SK-N-SH (cell line): ENCODE measurements around the gene C6orf132. TPM values are rescaled to one million over a fixed set of nuclear protein-coding genes. Genes with fewer than 3 reads are reported as not detected.

Source experiments
- CTCF ChIA-PET: fragments of 300-600, 350-600 bp; formaldehyde crosslinking; extraction: SDS; loops from one replicate; lab custom pipeline; 2021; lab: Yijun Ruan, JAX
- POLR2A ChIA-PET: fragments of 350-600 bp; sonication (Branson Sonifier 250); formaldehyde crosslinking; extraction: SDS; loops from one replicate; lab custom pipeline; 2020; ENCODE audit warnings: antibody characterized with exemption, inconsistent platforms; lab: Yijun Ruan, JAX
- DNase-seq: peaks from one replicate; pipeline ENCODE4 v3.0.0; 2012
- H2AFZ ChIP-seq: fragments of 200-600 bp; sonication (generic); 2 replicates; pipeline ENCODE4 v1.8.1; 2016; ENCODE audit warnings: antibody characterized with exemption, mild to moderate bottlenecking, low read depth
- H3F3A ChIP-seq: fragments of 200-600 bp; sonication (generic); replicated peaks from 2 replicates; pipeline ENCODE3; 2016; ENCODE audit warnings: antibody characterized with exemption, mild to moderate bottlenecking; ENCODE audit not compliant: insufficient read depth
- H3K27ac ChIP-seq, 2 experiments: fragments of 200-500 bp in 1 of 2; fragments of 200-600 bp in 1 of 2; sonication (Bioruptor generic) in 1 of 2; sonication (generic), shearing (Covaris generic) in 1 of 2; 2 replicates each; pipeline versions ENCODE4 v1.5.1 to v1.6.1; 2014 to 2016; ENCODE audit warnings: low read depth in 2 of 2, inconsistent platforms in 1 of 2, low read length in 1 of 2, mild to moderate bottlenecking in 1 of 2, mixed read lengths in 1 of 2
- H3K27me3 ChIP-seq: fragments of 200-600 bp; sonication (generic), shearing (Covaris generic); 2 replicates; pipeline ENCODE4 v1.6.1; 2016; ENCODE audit warnings: mixed run types; ENCODE audit not compliant: insufficient read depth
- H3K36me3 ChIP-seq, 2 experiments: fragments of 200-500 bp in 1 of 2; fragments of 200-600 bp in 1 of 2; sonication (Bioruptor generic) in 1 of 2; sonication (generic) in 1 of 2; replicated peaks in 1 of 2; 2 replicates each; pipeline versions ENCODE3 to v1.5.1; 2014 to 2016; ENCODE audit warnings: low read length in 1 of 2, mild to moderate bottlenecking in 1 of 2; ENCODE audit not compliant: insufficient read depth in 2 of 2, control insufficient read depth in 1 of 2
- H3K4me1 ChIP-seq, 2 experiments: fragments of 200-500 bp in 1 of 2; fragments of 200-600 bp in 1 of 2; sonication (Bioruptor generic) in 1 of 2; sonication (generic), shearing (Covaris generic) in 1 of 2; 2 replicates each; pipeline versions ENCODE4 v1.5.1 to v1.6.1; 2014 to 2016; ENCODE audit warnings: low read depth in 1 of 2, low read length in 1 of 2, mixed run types in 1 of 2; ENCODE audit not compliant: insufficient read depth in 2 of 2, control insufficient read depth in 1 of 2
- H3K4me2 ChIP-seq: fragments of 200-600 bp; sonication (generic), shearing (Covaris generic); 2 replicates; pipeline ENCODE4 v1.6.1; 2017; ENCODE audit warnings: mixed run types
- H3K4me3 ChIP-seq, 2 experiments: fragments of 200-500 bp in 1 of 2; fragments of 200-600 bp in 1 of 2; sonication (Bioruptor generic) in 1 of 2; sonication (generic), shearing (Covaris generic) in 1 of 2; 2 replicates each; pipeline versions ENCODE4 v1.5.1 to v1.8.1; 2014 to 2016; ENCODE audit warnings: low read depth in 2 of 2, inconsistent platforms in 1 of 2, low read length in 1 of 2, mild to moderate bottlenecking in 1 of 2, mixed read lengths in 1 of 2, moderate library complexity in 1 of 2
- H3K79me2 ChIP-seq: fragments of 200-600 bp; sonication (generic); 2 replicates; pipeline ENCODE4 v1.8.1; 2017; ENCODE audit warnings: mild to moderate bottlenecking; ENCODE audit not compliant: insufficient read depth
- H3K9ac ChIP-seq: fragments of 200-600 bp; sonication (generic); 2 replicates; pipeline ENCODE4 v1.6.1; 2017; ENCODE audit warnings: mixed run types
- H3K9me2 ChIP-seq: fragments of 200-600 bp; sonication (generic); 2 replicates; pipeline ENCODE4 v1.6.1; 2017; ENCODE audit warnings: mixed run types
- H3K9me3 ChIP-seq: fragments of 200-600 bp; sonication (generic); 2 replicates; pipeline ENCODE4 v1.6.1; 2017; ENCODE audit warnings: mixed run types, mild to moderate bottlenecking, moderate library complexity
- H4K20me1 ChIP-seq: fragments of 200-600 bp; sonication (generic); 2 replicates; pipeline ENCODE4 v1.6.1; 2017; ENCODE audit warnings: mild to moderate bottlenecking, mixed run types; ENCODE audit not compliant: insufficient read depth
- CHD2 ChIP-seq: fragments of 150-350 bp; IDR thresholded peaks from 2 replicates; pipeline ENCODE4 v1.6.1; 2018; ENCODE audit warnings: low read length; ENCODE audit not compliant: partially characterized antibody
- EP300 ChIP-seq, 2 experiments: IDR thresholded peaks; 2 replicates each; pipeline versions ENCODE4 v1.4.0 to v1.6.1; 2012; ENCODE audit warnings: borderline replicate concordance in 1 of 2, low read depth in 1 of 2, low read length in 1 of 2
- EZH2phosphoT487 ChIP-seq: fragments of 200-600 bp; sonication (generic); IDR thresholded peaks from 2 replicates; pipeline ENCODE4 v1.6.1; 2017; ENCODE audit warnings: low read depth, mixed run types, mild to moderate bottlenecking, antibody characterized with exemption, moderate library complexity, borderline replicate concordance
- FOSL2 ChIP-seq: IDR thresholded peaks from 2 replicates; pipeline ENCODE4 v1.4.0; 2012; ENCODE audit warnings: low read depth, mild to moderate bottlenecking, moderate library complexity, borderline replicate concordance
- FOXJ3 ChIP-seq: sonication (generic); formaldehyde crosslinking; IDR thresholded peaks from 2 replicates; pipeline ENCODE4 v1.5.1; 2020; ENCODE audit warnings: mild to moderate bottlenecking, missing genetic modification reagents
- FOXM1 ChIP-seq: IDR thresholded peaks from 2 replicates; pipeline ENCODE4 v1.4.0; 2012; ENCODE audit warnings: low read depth, mild to moderate bottlenecking
- JUND ChIP-seq: IDR thresholded peaks from 2 replicates; pipeline ENCODE4 v1.4.0; 2012
- MEF2A ChIP-seq: IDR thresholded peaks from 2 replicates; pipeline ENCODE4 v1.4.0; 2012; ENCODE audit warnings: low read depth, borderline replicate concordance
- MXI1 ChIP-seq: IDR thresholded peaks from 2 replicates; pipeline ENCODE4 v1.6.1; 2012; ENCODE audit warnings: mild to moderate bottlenecking, low read depth, low read length, improper control_type of control experiment
- NFIC ChIP-seq: IDR thresholded peaks from 2 replicates; pipeline ENCODE4 v1.4.0; 2012; ENCODE audit warnings: borderline replicate concordance
- NRF1 ChIP-seq: IDR thresholded peaks from 2 replicates; pipeline ENCODE4 v1.6.1; 2012; ENCODE audit warnings: low read depth, mild to moderate bottlenecking, low read length
- POLR2AphosphoS5 ChIP-seq: IDR thresholded peaks from 2 replicates; pipeline ENCODE4 v1.6.1; 2012; ENCODE audit warnings: low read depth, low read length
- RCOR1 ChIP-seq: fragments of 150-350 bp; IDR thresholded peaks from 2 replicates; pipeline ENCODE4 v1.6.1; 2017; ENCODE audit warnings: antibody characterized with exemption, low read length
- SIN3A ChIP-seq: IDR thresholded peaks from 2 replicates; pipeline ENCODE4 v1.6.1; 2012; ENCODE audit warnings: low read depth, mild to moderate bottlenecking, low read length, moderate library complexity, borderline replicate concordance
- YY1 ChIP-seq: IDR thresholded peaks from 2 replicates; pipeline ENCODE4 v1.4.0; 2012; ENCODE audit warnings: low read depth, mild to moderate bottlenecking
- WGBS: methylation state at CpG from one replicate; pipeline ENCODE4 v1.1.6; 2017; ENCODE audit warnings: low lambda C conversion rate; 5-methylcytosine and 5-hydroxymethylcytosine counted together
- polyA plus RNA-seq, 3 experiments: library from polyadenylated mRNA; depleted of rRNA; stranded (reverse); fragments of >200 nt; gene quantifications; 2 replicates each; pipeline ENCODE4 v1.2.3, GENCODE V29; 2012
- TF ChIP-seq, protein P1 (sequence below): IDR thresholded peaks from 2 replicates; pipeline ENCODE4; 2012
- TF ChIP-seq, protein P2 (sequence below): fragments of 200-600 bp; sonication (generic); IDR thresholded peaks from 2 replicates; pipeline ENCODE4 v1.6.1; 2017; ENCODE audit warnings: antibody characterized with exemption, mild to moderate bottlenecking, moderate library complexity

The C6orf132 gene
- polyA plus RNA-seq, 1 of the 3 experiments (the other 2 are of a cell fraction), result not detected

DNA sequence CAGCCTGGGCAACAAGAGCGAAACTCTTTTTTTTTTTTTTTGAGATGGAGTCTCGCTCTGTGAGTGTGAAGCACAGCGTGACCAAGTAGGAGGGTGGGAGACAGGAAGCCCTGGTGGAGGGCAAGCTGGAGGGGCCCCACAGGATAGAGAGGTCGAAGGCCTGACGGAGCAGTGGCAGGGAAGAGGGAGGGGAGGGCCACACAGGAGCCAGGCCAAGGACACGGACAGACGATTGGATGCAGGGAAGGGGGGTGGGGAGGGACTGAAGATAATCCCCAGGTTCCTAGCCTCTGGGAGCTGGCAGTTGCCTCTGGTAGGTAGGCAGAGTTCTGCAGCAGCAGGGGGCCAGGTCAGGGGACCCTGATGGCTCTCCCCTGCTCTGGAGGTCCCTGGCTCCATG lies 20.0 kb upstream of the C6orf132 start:
- DNase-seq, result no peak
- CTCF ChIA-PET, result interaction anchor here (1.1 to 10.3 kb wide), 3 partner anchors 82 to 385 kb away, joined by 4 to 159 read pairs (median 4); no protein-coding TSS in a partner anchor
- Histone ChIP-seq H3K36me3 (no peaks in the 10 kb centered on the region), H2AFZ (no peak overlapping the region), H3K9me2 (no peaks in the 10 kb centered on the region), H3K4me2 (no peak overlapping the region), H3K79me2 (no peaks in the 10 kb centered on the region), H3K27me3 (no peaks in the 10 kb centered on the region), H3F3A (no peaks in the 10 kb centered on the region), H3K4me1 (peaks cover 0 to 11% of the 10 kb centered on the region in 2 experiments; a peak in 2 of 4 replicates), H3K27ac (no peak overlapping the region), H3K4me3 (no peak overlapping the region), H4K20me1 (no peaks in the 10 kb centered on the region), H3K9ac (no peak overlapping the region), H3K9me3 (no peaks in the 10 kb centered on the region)
- POLR2A ChIA-PET, result no interaction called here
- WGBS, result 96% methylated on average over 7 of the region's 7 CpGs
- TF ChIP-seq MXI1, result no peak
- TF ChIP-seq FOXJ3 (CRISPR knock-in tag), result no peak
- no peak for TF ChIP-seq FOXM1
- no peak for TF ChIP-seq CHD2
- TF ChIP-seq FOSL2, result no peak
- TF ChIP-seq JUND, result no peak

DNA sequence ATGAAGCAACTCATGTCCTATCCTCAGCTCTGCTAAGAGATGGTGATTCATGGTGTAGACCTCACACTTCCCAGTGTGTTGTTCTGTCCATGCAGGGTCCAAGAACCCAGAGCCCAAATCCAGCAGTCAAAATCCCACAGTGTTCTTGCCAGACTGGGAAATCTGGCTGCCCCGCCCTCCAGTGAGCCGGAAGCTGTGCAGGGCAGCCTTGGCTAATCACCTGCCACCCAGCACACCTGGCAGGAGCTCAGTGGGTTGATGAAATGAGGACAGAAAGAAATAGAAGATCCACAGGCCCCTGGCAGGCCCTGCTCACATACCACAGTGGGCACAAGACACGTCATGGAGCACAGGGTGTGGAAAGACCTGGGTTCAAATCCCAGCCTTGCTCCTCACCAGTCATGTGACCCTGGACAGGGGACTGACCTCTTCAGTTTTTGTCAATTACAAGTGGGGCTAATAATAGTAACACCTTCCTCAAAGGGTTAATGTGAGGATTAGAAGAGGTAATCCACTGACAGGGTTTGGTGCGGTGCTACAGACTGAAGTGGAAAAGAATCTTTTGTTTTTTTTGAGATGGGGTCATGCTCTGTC lies 17.1 kb upstream of the C6orf132 start:
- ChIA-PET CTCF (interaction anchor here (0.7 to 1.1 kb wide), 3 partner anchors 9 to 239 kb away, joined by 3 to 4 read pairs (median 3); partner anchors contain the start of genes BYSL and MED20), POLR2A (interaction anchor here (0.6 kb wide), 1 partner anchor 36 kb away, joined by 3 read pairs; no protein-coding TSS in a partner anchor)
- Histone ChIP-seq H3K79me2 (no peaks in the 10 kb centered on the region), H4K20me1 (no peaks in the 10 kb centered on the region), H3K4me1 (peaks cover 0 to 11% of the 10 kb centered on the region in 2 experiments; a peak in 2 of 4 replicates), H2AFZ (no peak overlapping the region), H3K36me3 (no peaks in the 10 kb centered on the region), H3K9ac (no peak overlapping the region), H3K9me3 (no peaks in the 10 kb centered on the region), H3K9me2 (no peaks in the 10 kb centered on the region), H3F3A (no peaks in the 10 kb centered on the region), H3K4me2 (no peak overlapping the region), H3K27me3 (no peaks in the 10 kb centered on the region), H3K4me3 (no peak overlapping the region), H3K27ac (no peak overlapping the region)
- TF ChIP-seq YY1, result no peak
- TF ChIP-seq, protein P1, sequence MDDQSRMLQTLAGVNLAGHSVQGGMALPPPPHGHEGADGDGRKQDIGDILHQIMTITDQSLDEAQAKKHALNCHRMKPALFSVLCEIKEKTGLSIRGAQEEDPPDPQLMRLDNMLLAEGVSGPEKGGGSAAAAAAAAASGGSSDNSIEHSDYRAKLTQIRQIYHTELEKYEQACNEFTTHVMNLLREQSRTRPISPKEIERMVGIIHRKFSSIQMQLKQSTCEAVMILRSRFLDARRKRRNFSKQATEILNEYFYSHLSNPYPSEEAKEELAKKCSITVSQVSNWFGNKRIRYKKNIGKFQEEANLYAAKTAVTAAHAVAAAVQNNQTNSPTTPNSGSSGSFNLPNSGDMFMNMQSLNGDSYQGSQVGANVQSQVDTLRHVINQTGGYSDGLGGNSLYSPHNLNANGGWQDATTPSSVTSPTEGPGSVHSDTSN, result no peak
- DNase-seq, result no peak
- 60% methylated on average over 3 of the region's 4 CpGs for WGBS

DNA sequence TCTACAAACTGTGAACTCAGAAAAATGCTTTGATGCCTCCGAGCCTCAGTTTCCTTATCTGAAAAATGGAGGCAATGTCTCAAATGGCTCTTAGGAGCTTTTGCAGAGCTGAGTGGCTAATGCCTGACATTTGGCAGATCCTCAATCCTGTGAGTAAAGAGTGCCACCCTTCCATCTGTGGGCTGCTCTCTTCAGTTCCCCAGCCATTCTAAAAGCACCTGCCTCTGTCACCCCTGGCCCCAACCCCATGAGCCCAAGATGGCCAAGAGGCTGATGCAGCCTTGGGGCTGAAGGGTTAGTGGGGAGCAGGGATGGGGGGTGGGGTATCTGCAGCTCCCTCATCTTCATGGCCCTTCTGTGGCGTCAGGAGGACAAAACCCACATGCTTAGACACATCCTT lies 16.2 kb upstream of the C6orf132 start:
- no peaks in the 10 kb centered on the region for H3K36me3 ChIP-seq
- no peaks in the 10 kb centered on the region for H3K27me3 ChIP-seq
- no peak overlapping the region for H2AFZ ChIP-seq
- no peaks in the 10 kb centered on the region for H3K9me2 ChIP-seq
- no peaks in the 10 kb centered on the region for H3K9me3 ChIP-seq
- peaks cover 0 to 11% of the 10 kb centered on the region in 2 experiments; a peak in 2 of 4 replicates for H3K4me1 ChIP-seq
- no peaks in the 10 kb centered on the region for H4K20me1 ChIP-seq
- no peak for TF ChIP-seq SIN3A
- no peak for TF ChIP-seq POLR2AphosphoS5
- no peak for TF ChIP-seq MEF2A
- no peak for TF ChIP-seq NFIC
- no peak for TF ChIP-seq FOSL2
- no peak for TF ChIP-seq JUND
- TF ChIP-seq EZH2phosphoT487, result no peak
- no peak for TF ChIP-seq EP300 (IDR thresholded peaks at IDR 0.05; ENCODE audit: borderline replicate concordance in 1 of 2, low read depth in 1 of 2, low read length in 1 of 2)
- no peak for TF ChIP-seq FOXJ3 (CRISPR knock-in tag)
- TF ChIP-seq RCOR1, result no peak
- TF ChIP-seq NRF1, result no peak
- TF ChIP-seq FOXM1, result no peak
- TF ChIP-seq, protein P2, sequence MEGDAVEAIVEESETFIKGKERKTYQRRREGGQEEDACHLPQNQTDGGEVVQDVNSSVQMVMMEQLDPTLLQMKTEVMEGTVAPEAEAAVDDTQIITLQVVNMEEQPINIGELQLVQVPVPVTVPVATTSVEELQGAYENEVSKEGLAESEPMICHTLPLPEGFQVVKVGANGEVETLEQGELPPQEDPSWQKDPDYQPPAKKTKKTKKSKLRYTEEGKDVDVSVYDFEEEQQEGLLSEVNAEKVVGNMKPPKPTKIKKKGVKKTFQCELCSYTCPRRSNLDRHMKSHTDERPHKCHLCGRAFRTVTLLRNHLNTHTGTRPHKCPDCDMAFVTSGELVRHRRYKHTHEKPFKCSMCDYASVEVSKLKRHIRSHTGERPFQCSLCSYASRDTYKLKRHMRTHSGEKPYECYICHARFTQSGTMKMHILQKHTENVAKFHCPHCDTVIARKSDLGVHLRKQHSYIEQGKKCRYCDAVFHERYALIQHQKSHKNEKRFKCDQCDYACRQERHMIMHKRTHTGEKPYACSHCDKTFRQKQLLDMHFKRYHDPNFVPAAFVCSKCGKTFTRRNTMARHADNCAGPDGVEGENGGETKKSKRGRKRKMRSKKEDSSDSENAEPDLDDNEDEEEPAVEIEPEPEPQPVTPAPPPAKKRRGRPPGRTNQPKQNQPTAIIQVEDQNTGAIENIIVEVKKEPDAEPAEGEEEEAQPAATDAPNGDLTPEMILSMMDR, result no peak
- H3K79me2 ChIP-seq, result no peaks in the 10 kb centered on the region
- 79% methylated on average over 2 of the region's 2 CpGs for WGBS
- H3K9ac ChIP-seq, result no peak overlapping the region
- DNase-seq, result no peak
- CTCF ChIA-PET, result interaction anchor here (1.1 to 1.2 kb wide), 2 partner anchors 84 to 238 kb away, joined by 3 to 4 read pairs; partner anchors contain the start of genes BYSL and MED20
- H3K27ac ChIP-seq, result no peak overlapping the region
- no peaks in the 10 kb centered on the region for H3F3A ChIP-seq
- H3K4me2 ChIP-seq, result no peak overlapping the region
- H3K4me3 ChIP-seq, result no peak overlapping the region
- POLR2A ChIA-PET, result no interaction called here
